GM12878 (cell line): Measurements from ENCODE around the gene EFNA2. TPM values are rescaled to one million over a fixed set of nuclear protein-coding genes. Genes with fewer than 3 reads are reported as not detected.

ENCODE experiments used
- BACH1 ChIP-seq: fragments of 450-650 bp; IDR thresholded peaks from 2 replicates; pipeline ENCODE4 v1.6.1; 2017; ENCODE audit warnings: mild to moderate bottlenecking, borderline replicate concordance
- BCLAF1 ChIP-seq: fragments of 450-650 bp; IDR thresholded peaks from 2 replicates; pipeline ENCODE4 v1.6.1; 2017; ENCODE audit warnings: antibody characterized with exemption, mild to moderate bottlenecking, moderate library complexity
- BHLHE40 ChIP-seq, 2 experiments: fragments of 450-650 bp in 1 of 2; IDR thresholded peaks; 2 replicates each; pipeline ENCODE4 v1.6.1; 2011 to 2017; ENCODE audit warnings: low read depth in 2 of 2, borderline replicate concordance in 1 of 2, improper control_type of control experiment in 1 of 2, low read length in 1 of 2, mild to moderate bottlenecking in 1 of 2
- CEBPB ChIP-seq, 2 experiments: fragments of 150-350 bp in 1 of 2; IDR thresholded peaks; 2 replicates each; pipeline ENCODE4 v1.6.1; 2012 to 2014; ENCODE audit warnings: low read depth in 2 of 2, low read length in 2 of 2, borderline replicate concordance in 1 of 2, inconsistent platforms in 1 of 2
- CEBPZ ChIP-seq: fragments of 150-350 bp; IDR thresholded peaks from 2 replicates; pipeline ENCODE4 v1.6.1; 2016; ENCODE audit warnings: low read depth, low read length
- EP300 ChIP-seq, 2 experiments: fragments of 150-350 bp in 1 of 2; IDR thresholded peaks; 2 replicates each; pipeline ENCODE4 v1.6.1; 2011 to 2012; ENCODE audit warnings: low read depth in 2 of 2, low read length in 2 of 2, borderline replicate concordance in 1 of 2, improper control_type of control experiment in 1 of 2, inconsistent platforms in 1 of 2; ENCODE audit not compliant: control insufficient read depth in 1 of 2
- GATAD2B ChIP-seq: fragments of 450-650 bp; conservative IDR thresholded peaks from 2 replicates; pipeline ENCODE4 v1.6.1; 2017; ENCODE audit warnings: low read depth, mild to moderate bottlenecking, moderate library complexity
- MAX ChIP-seq: IDR thresholded peaks from 2 replicates; pipeline ENCODE4 v1.6.1; 2012; ENCODE audit warnings: low read depth, low read length, improper control_type of control experiment
- MYB ChIP-seq: fragments of 150-350 bp; IDR thresholded peaks from 2 replicates; pipeline ENCODE4 v1.6.1; 2014; ENCODE audit warnings: mild to moderate bottlenecking, low read depth, low read length, borderline replicate concordance
- NFYA ChIP-seq: IDR thresholded peaks from 2 replicates; pipeline ENCODE4 v1.6.1; 2011; ENCODE audit warnings: low read depth, mild to moderate bottlenecking, low read length, improper control_type of control experiment, borderline replicate concordance
- PML ChIP-seq: IDR thresholded peaks from 2 replicates; pipeline ENCODE4 v1.6.1; 2012; ENCODE audit warnings: low read length, inconsistent platforms
- POLR2AphosphoS2 ChIP-seq: IDR thresholded peaks from 2 replicates; pipeline ENCODE4 v1.6.1; 2011; ENCODE audit warnings: low read depth, mild to moderate bottlenecking, low read length, improper control_type of control experiment, moderate library complexity
- PRDM15 ChIP-seq: fragments of 450-650 bp; formaldehyde crosslinking; IDR thresholded peaks from 2 replicates; pipeline ENCODE4 v1.4.0; 2020; ENCODE audit warnings: mild to moderate bottlenecking, moderate library complexity
- SIX5 ChIP-seq: IDR thresholded peaks from 2 replicates; pipeline ENCODE4 v1.6.1; 2011; ENCODE audit warnings: mild to moderate bottlenecking, low read depth, low read length, moderate library complexity; ENCODE audit not compliant: severe bottlenecking
- SMC3 ChIP-seq: IDR thresholded peaks from 2 replicates; pipeline ENCODE4 v1.6.1; 2011; ENCODE audit warnings: low read length, improper control_type of control experiment, borderline replicate concordance
- SP1 ChIP-seq: IDR thresholded peaks from one replicate; pipeline ENCODE4 v1.6.1; 2011; ENCODE audit warnings: low read depth, low read length
- USF2 ChIP-seq: IDR thresholded peaks from 2 replicates; pipeline ENCODE4 v1.6.1; 2011; ENCODE audit warnings: low read depth, low read length, improper control_type of control experiment, borderline replicate concordance
- polyA plus RNA-seq, 11 experiments: library from polyadenylated mRNA; depleted of rRNA in 4 of 11; unstranded in 6 of 11; stranded (reverse) in 5 of 11; fragments of >200 nt; fragmentation: Nextera tagmentation in 4 of 11; fragmentation: Illumina TruSeq in 1 of 11; extraction: Ambion mirVana in 4 of 11; extraction: Trizol in 1 of 11; gene quantifications; 1 replicate in 1 of 11; 2 replicates in 10 of 11; pipeline versions ENCODE4 v1.2.1 to v1.2.3, GENCODE V29; 2011 to 2016; ENCODE audit warnings: inconsistent platforms in 2 of 11, missing spikeins in 2 of 11, low read depth in 1 of 11
- total RNA-seq, 4 experiments: library from RNA; depleted of rRNA in 3 of 4; stranded (reverse); fragments of >200 nt in 3 of 4; fragmentation: Illumina TruSeq in 1 of 4; extraction: Trizol in 1 of 4; gene quantifications; 2 replicates each; pipeline versions ENCODE4 v1.2.1 to v1.2.3, GENCODE V29; 2013 to 2021

Gene EFNA2
- total and polyA plus RNA-seq, 10 of the 15 experiments (the other 5 are each of a cell fraction or from before 2014, with no cell fraction given) = not detected

- no peak for TF ChIP-seq EP300 (IDR thresholded peaks at IDR 0.05; ENCODE audit: borderline replicate concordance in 1 of 2, control insufficient read depth in 1 of 2, low read depth in 2 of 2, low read length in 2 of 2)
- TF ChIP-seq BHLHE40 (IDR thresholded peaks at IDR 0.05; ENCODE audit: borderline replicate concordance in 1 of 2, low read depth in 2 of 2, low read length in 1 of 2) = peak; percentile 42 to 75; a peak in 3 of 4 replicates
- TF ChIP-seq PRDM15 (CRISPR knock-in tag) = no peak
- TF ChIP-seq BCLAF1 = 0 out of 2 replicates have a peak, but pooled peaks have one; percentile 66
- no peak for TF ChIP-seq CEBPZ
- no peak for TF ChIP-seq NFYA
- TF ChIP-seq SP1 = no peak
- TF ChIP-seq MYB = no peak
- no peak for TF ChIP-seq USF2
- 0 out of 2 replicates have a peak, but pooled peaks have one; percentile 3 for TF ChIP-seq MAX
- no peak for TF ChIP-seq CEBPB (IDR thresholded peaks at IDR 0.05; ENCODE audit: borderline replicate concordance in 1 of 2, low read depth in 2 of 2, low read length in 2 of 2)
- peak; percentile 97 for TF ChIP-seq GATAD2B
- peak; percentile 99 for TF ChIP-seq BACH1
- TF ChIP-seq PML = 0 out of 2 replicates have a peak, but pooled peaks have one; percentile 45
- no peak for TF ChIP-seq SIX5
- TF ChIP-seq SMC3 = peak; percentile 47; the same call in 1 of the 2 replicates
- TF ChIP-seq POLR2AphosphoS2 = 0 out of 2 replicates have a peak, but pooled peaks have one; percentile 51
These were observed 36.8 kb upstream of the EFNA2 start (continued) for GRCh38 chr19:1248786-1249297.
